WTC11 (cell line): Measurements from ENCODE around the gene HMCN1. TPM values are rescaled to one million over a fixed set of nuclear protein-coding genes. Genes with fewer than 3 reads are reported as not detected.

Experiments used
- ATAC-seq: fragments of 200-7000 bp; cut with Tn5 transposase; 2 replicates; pipeline ENCODE4 v1.10.0; 2021; ENCODE audit warnings: mild to moderate bottlenecking, moderate library complexity
- CTCF ChIA-PET: fragments of 300-600 bp; sonication (Branson Sonifier 250); formaldehyde crosslinking; loops from one replicate; lab custom pipeline; 2021; ENCODE audit warnings: antibody characterized with exemption; lab: Charles Lee
- POLR2A ChIA-PET: fragments of 350-600 bp; sonication (Branson Sonifier 250); formaldehyde crosslinking; loops from one replicate; lab custom pipeline; 2021; ENCODE audit warnings: antibody characterized with exemption; lab: Charles Lee
- DNase-seq: peaks from one replicate; pipeline ENCODE4 v3.0.0; 2021; ENCODE audit warnings: low spot score
- H3K27ac Mint-ChIP-seq: 2 replicates; pipeline ENCODE4 v1.8.0; 2021; ENCODE audit warnings: mixed read lengths
- H3K27me3 Mint-ChIP-seq: 2 replicates; pipeline ENCODE4 v1.8.0; 2021; ENCODE audit warnings: low read depth, mild to moderate bottlenecking, moderate library complexity, mixed read lengths
- H3K36me3 Mint-ChIP-seq: 2 replicates; pipeline ENCODE4 v1.8.0; 2021; ENCODE audit warnings: mixed read lengths
- H3K4me1 Mint-ChIP-seq: 2 replicates; pipeline ENCODE4 v1.8.0; 2022; ENCODE audit warnings: mixed read lengths
- H3K4me3 Mint-ChIP-seq: 2 replicates; pipeline ENCODE4 v1.8.0; 2021; ENCODE audit warnings: mild to moderate bottlenecking, moderate library complexity, mixed read lengths
- H3K9me3 Mint-ChIP-seq: 2 replicates; pipeline ENCODE4 v1.8.0; 2021; ENCODE audit warnings: mixed read lengths
- AR ChIP-seq: fragments of 250-450 bp; sonication (Bioruptor Pico); IDR thresholded peaks from 2 replicates; pipeline ENCODE4 v1.9.0; 2021; ENCODE audit warnings: mild to moderate bottlenecking
- ATF2 ChIP-seq: sonication (generic); formaldehyde crosslinking; IDR thresholded peaks from 2 replicates; pipeline ENCODE4 v1.8.1; 2022; ENCODE audit warnings: low read depth, missing genetic modification reagents, borderline replicate concordance
- CREM ChIP-seq: sonication (generic); formaldehyde crosslinking; IDR thresholded peaks from 2 replicates; pipeline ENCODE4 v1.8.1; 2022; ENCODE audit warnings: mild to moderate bottlenecking, missing genetic modification reagents, moderate library complexity
- E2F5 ChIP-seq: sonication (generic); formaldehyde crosslinking; IDR thresholded peaks from 2 replicates; pipeline ENCODE4 v1.8.1; 2022; ENCODE audit warnings: mild to moderate bottlenecking, moderate library complexity, missing genetic modification reagents
- ELF4 ChIP-seq: sonication (generic); formaldehyde crosslinking; IDR thresholded peaks from 2 replicates; pipeline ENCODE4 v1.8.1; 2022; ENCODE audit warnings: low read depth, mild to moderate bottlenecking, moderate library complexity, missing genetic modification reagents
- EMX1 ChIP-seq: fragments of 250-450 bp; sonication (Bioruptor Pico); IDR thresholded peaks from 2 replicates; pipeline ENCODE4 v1.8.0; 2021; ENCODE audit warnings: mild to moderate bottlenecking
- FOXJ3 ChIP-seq: sonication (generic); formaldehyde crosslinking; IDR thresholded peaks from 2 replicates; pipeline ENCODE4 v1.9.0; 2021; ENCODE audit warnings: missing genetic modification reagents, mild to moderate bottlenecking, borderline replicate concordance
- FOXK1 ChIP-seq: sonication (generic); formaldehyde crosslinking; IDR thresholded peaks from 2 replicates; pipeline ENCODE4 v1.8.0; 2022; ENCODE audit warnings: mild to moderate bottlenecking, moderate library complexity, missing genetic modification reagents
- GABPB1 ChIP-seq: sonication (generic); formaldehyde crosslinking; IDR thresholded peaks from 2 replicates; pipeline ENCODE4 v1.8.1; 2023; ENCODE audit warnings: mild to moderate bottlenecking, missing genetic modification reagents
- GTF2I ChIP-seq: fragments of 250-450 bp; sonication (Bioruptor Pico); conservative IDR thresholded peaks from 2 replicates; pipeline ENCODE4 v1.4.0; 2021; ENCODE audit warnings: mild to moderate bottlenecking
- NFE2L1 ChIP-seq: sonication (generic); formaldehyde crosslinking; IDR thresholded peaks from 2 replicates; pipeline ENCODE4 v1.8.1; 2023; ENCODE audit warnings: missing genetic modification reagents
- PRDM15 ChIP-seq: sonication (generic); formaldehyde crosslinking; IDR thresholded peaks from 2 replicates; pipeline ENCODE4 v1.8.0; 2022; ENCODE audit warnings: missing genetic modification reagents
- PRRX2 ChIP-seq: fragments of 250-450 bp; sonication (Bioruptor Pico); IDR thresholded peaks from 2 replicates; pipeline ENCODE4 v1.8.0; 2021; ENCODE audit warnings: mild to moderate bottlenecking
- SOX15 ChIP-seq: fragments of 250-450 bp; sonication (Bioruptor Pico); IDR thresholded peaks from 2 replicates; pipeline ENCODE4 v1.9.0; 2021; ENCODE audit warnings: mild to moderate bottlenecking
- TP53 ChIP-seq: sonication (generic); formaldehyde crosslinking; IDR thresholded peaks from 2 replicates; pipeline ENCODE4 v1.8.1; 2023; ENCODE audit warnings: mild to moderate bottlenecking, missing genetic modification reagents
- ZNF219 ChIP-seq: sonication (generic); formaldehyde crosslinking; IDR thresholded peaks from 2 replicates; pipeline ENCODE4 v1.8.0; 2023; ENCODE audit warnings: missing genetic modification reagents, mild to moderate bottlenecking, borderline replicate concordance
- total RNA-seq: library from RNA; stranded (reverse); gene quantifications from 3 replicates; pipeline ENCODE4 v1.2.3, GENCODE V29; 2021
- TF ChIP-seq, protein P1 (sequence below): sonication (generic); formaldehyde crosslinking; conservative IDR thresholded peaks from 2 replicates; pipeline ENCODE4 v1.8.1; 2023; ENCODE audit warnings: mild to moderate bottlenecking, low read depth, missing genetic modification reagents, moderate library complexity
- TF ChIP-seq, protein P2 (sequence below): fragments of 250-450 bp; sonication (Bioruptor Pico); conservative IDR thresholded peaks from 2 replicates; pipeline ENCODE4 v1.9.0; 2021; ENCODE audit warnings: mild to moderate bottlenecking
- TF ChIP-seq, protein P3 (sequence below): fragments of 250-450 bp; sonication (Bioruptor Pico); IDR thresholded peaks from 2 replicates; pipeline ENCODE4 v1.8.0; 2021; ENCODE audit warnings: mild to moderate bottlenecking
- TF ChIP-seq, protein P4 (sequence below): sonication (generic); formaldehyde crosslinking; IDR thresholded peaks from 2 replicates; pipeline ENCODE4 v1.8.0; 2022; ENCODE audit warnings: mild to moderate bottlenecking, missing genetic modification reagents

The HMCN1 gene
- total RNA-seq, 1 experiment from 2014 or later: 5.6 TPM

GRCh38 chr1:185856482-185856881 lies 122.3 kb downstream of the HMCN1 start (continued):
- TF ChIP-seq, protein P1, sequence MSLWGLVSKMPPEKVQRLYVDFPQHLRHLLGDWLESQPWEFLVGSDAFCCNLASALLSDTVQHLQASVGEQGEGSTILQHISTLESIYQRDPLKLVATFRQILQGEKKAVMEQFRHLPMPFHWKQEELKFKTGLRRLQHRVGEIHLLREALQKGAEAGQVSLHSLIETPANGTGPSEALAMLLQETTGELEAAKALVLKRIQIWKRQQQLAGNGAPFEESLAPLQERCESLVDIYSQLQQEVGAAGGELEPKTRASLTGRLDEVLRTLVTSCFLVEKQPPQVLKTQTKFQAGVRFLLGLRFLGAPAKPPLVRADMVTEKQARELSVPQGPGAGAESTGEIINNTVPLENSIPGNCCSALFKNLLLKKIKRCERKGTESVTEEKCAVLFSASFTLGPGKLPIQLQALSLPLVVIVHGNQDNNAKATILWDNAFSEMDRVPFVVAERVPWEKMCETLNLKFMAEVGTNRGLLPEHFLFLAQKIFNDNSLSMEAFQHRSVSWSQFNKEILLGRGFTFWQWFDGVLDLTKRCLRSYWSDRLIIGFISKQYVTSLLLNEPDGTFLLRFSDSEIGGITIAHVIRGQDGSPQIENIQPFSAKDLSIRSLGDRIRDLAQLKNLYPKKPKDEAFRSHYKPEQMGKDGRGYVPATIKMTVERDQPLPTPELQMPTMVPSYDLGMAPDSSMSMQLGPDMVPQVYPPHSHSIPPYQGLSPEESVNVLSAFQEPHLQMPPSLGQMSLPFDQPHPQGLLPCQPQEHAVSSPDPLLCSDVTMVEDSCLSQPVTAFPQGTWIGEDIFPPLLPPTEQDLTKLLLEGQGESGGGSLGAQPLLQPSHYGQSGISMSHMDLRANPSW (CRISPR knock-in tag): no peak
- TF ChIP-seq ATF2 (CRISPR knock-in tag) (no peak), EMX1 (no peak), GABPB1 (CRISPR knock-in tag) (no peak), NFE2L1 (no peak), ELF4 (no peak), PRRX2 (CRISPR knock-in tag) (no peak)
- TF ChIP-seq, protein P2, sequence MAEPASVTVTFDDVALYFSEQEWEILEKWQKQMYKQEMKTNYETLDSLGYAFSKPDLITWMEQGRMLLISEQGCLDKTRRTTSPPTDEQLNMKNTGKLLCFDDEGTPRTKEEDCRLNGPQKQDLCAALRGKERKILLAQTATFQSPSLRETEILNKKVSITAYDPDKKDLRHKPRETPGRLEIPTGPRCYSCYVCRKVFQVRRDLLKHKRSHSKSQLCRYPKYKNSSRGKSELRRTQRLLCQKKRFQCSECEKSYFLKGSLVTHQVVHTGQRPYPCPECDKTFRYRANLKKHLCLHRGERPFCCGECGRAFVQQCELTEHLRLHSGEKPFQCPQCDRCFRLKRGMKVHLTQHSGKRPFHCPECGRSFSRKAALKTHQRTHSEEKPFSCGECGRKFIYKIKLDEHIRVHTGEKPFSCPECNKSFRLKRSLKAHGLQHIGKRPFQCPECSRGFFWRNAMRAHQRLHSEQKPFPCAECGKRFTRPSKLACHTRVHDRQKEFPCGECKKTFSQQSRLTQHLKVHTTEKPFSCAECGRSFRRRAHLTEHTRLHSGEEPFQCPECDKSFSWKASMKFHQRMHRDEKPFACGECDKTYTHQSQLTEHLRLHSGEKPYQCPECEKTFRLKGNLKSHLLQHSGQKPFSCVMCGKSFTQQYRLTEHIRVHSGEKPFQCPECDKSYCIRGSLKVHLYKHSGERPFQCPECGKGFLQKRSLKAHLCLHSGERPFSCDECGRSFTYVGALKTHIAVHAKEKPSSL (CRISPR knock-in tag): no peak

GRCh38 chr1:185857442-185857841 lies 123.3 kb downstream of the HMCN1 start:
- no peaks in the 10 kb centered on the region for H3K36me3 Mint-ChIP-seq
- POLR2A ChIA-PET: no interaction called here
- no peak for ATAC-seq
- H3K27me3 Mint-ChIP-seq: no peaks in the 10 kb centered on the region
- CTCF ChIA-PET: no interaction called here
- no peak overlapping the region for H3K4me3 Mint-ChIP-seq
- no peak for DNase-seq
- peaks cover 31% of the 10 kb centered on the region for H3K4me1 Mint-ChIP-seq
- no peak overlapping the region for H3K27ac Mint-ChIP-seq
- H3K9me3 Mint-ChIP-seq: no peaks in the 10 kb centered on the region
- TF ChIP-seq, protein P3, sequence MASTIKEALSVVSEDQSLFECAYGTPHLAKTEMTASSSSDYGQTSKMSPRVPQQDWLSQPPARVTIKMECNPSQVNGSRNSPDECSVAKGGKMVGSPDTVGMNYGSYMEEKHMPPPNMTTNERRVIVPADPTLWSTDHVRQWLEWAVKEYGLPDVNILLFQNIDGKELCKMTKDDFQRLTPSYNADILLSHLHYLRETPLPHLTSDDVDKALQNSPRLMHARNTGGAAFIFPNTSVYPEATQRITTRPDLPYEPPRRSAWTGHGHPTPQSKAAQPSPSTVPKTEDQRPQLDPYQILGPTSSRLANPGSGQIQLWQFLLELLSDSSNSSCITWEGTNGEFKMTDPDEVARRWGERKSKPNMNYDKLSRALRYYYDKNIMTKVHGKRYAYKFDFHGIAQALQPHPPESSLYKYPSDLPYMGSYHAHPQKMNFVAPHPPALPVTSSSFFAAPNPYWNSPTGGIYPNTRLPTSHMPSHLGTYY (CRISPR knock-in tag): no peak
- TF ChIP-seq CREM (CRISPR knock-in tag) (no peak), GTF2I (CRISPR knock-in tag) (no peak), FOXJ3 (CRISPR knock-in tag) (no peak), FOXK1 (no peak), SOX15 (CRISPR knock-in tag) (no peak), PRDM15 (CRISPR knock-in tag) (no peak), AR (no peak), E2F5 (no peak), ZNF219 (CRISPR knock-in tag) (no peak), TP53 (CRISPR knock-in tag) (no peak)
- TF ChIP-seq, protein P4, sequence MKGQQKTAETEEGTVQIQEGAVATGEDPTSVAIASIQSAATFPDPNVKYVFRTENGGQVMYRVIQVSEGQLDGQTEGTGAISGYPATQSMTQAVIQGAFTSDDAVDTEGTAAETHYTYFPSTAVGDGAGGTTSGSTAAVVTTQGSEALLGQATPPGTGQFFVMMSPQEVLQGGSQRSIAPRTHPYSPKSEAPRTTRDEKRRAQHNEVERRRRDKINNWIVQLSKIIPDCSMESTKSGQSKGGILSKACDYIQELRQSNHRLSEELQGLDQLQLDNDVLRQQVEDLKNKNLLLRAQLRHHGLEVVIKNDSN: no peak
